HG03097 (cell line): ENCODE results near the gene ADRB2.

ENCODE experiments used
- ATAC-seq: cut with Tn5 transposase; IDR thresholded peaks from one replicate; pipeline ENCODE4 v1.9.1; 2021; ENCODE audit not compliant: unreplicated experiment, low FRiP score

Gene ADRB2

DNA sequence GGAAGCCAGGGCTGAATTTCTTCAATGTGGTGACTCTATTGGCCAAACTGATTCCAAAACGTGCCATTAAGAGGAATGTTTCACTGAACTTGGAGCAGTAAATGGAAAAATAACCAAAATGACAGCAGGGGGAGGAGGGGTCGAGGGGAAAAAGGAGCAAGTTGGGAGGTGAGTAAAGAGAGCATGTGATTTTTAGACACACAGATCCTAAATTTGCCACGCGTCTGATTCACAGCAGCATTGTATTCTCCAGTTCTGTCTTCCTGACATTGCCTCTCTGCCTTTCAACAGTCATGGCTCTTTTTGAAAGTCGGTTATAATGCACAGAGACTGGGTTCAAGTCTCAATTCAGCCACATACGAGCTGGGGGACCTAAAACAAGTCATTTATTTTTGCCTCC is 22.0 kb upstream of the ADRB2 start:
- no peak for ATAC-seq

- ATAC-seq, result peak; percentile 32
These were observed 20.8 kb upstream of the ADRB2 start for GRCh38 chr5:148805326-148806290.

DNA sequence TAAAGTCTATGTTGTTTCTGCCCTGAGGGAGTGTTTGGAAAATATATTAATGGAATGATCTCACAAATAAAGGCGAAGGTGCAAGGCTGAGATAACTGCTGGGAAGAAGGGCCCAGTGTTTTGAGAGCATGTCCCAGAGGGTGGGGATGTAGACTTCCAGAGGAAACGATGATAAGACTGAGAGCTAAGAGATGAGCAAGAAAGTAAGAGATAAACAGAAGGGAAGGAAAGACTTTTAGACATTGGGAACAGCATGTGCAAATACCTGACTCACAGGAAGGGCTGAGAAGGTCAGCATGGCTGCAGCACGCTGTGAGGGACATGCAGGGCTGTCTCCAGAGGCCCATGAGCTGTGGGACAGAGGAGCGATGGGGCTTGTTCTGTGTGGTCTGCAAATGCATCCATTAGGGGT is 19.9 kb upstream of the ADRB2 start:
- ATAC-seq, result no peak

DNA sequence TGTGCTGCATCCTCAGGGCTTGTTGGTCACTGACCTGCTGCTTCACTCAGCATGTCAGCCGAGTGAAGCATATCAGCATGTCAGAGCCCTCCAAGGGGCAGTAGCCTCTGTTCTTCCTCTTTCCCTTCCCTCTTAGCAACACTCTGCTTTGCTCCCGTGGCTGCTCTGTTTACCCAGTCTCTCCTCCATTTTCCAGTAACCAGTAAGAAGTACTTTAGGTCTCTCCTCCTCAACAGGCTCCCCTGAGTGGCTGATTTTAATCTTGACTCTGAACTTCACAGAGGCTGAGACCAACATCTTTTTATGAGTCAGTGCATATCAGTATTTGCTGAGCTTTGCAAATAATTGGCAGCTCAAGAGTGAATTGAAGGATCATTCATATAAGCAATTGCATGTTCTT is 18.6 kb upstream of the ADRB2 start:
- ATAC-seq, result no peak

DNA sequence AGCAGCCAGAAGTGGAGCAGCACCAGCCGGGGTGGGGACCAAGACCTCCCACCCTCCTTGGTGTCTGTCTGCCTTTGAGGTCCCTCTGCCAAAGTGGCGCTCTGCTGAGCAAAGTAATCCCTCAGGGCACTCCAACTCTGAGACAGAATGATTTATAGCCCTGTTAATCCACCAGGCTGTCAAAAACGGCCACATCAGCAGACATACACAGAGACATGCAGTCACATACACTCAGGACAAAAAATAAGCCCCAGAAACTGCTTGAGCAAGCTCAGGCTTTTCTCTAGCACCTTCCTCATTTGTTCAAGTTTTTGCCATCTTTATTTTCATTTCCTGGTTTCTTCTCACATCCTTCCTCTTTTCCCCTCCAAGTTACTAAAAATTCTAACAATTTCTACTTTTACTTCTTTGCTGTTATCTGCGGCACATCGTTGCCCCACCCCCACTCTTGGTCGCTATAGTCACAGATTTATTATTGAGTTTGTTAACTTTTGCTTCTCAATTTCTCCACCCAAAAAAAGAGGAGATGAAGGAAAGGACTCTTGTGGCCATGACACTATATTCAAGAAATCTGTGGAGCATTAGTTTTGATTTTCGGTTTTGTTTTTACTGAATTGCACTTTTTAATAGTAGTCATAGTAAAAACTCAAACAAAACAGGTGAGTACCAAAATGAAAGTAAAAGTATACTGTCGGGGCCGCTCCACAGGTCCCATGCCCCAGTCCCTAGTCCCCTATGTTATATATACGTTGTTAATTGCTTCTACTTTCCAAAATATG is 17.4 kb upstream of the ADRB2 start:
- peak; percentile 52 for ATAC-seq

DNA sequence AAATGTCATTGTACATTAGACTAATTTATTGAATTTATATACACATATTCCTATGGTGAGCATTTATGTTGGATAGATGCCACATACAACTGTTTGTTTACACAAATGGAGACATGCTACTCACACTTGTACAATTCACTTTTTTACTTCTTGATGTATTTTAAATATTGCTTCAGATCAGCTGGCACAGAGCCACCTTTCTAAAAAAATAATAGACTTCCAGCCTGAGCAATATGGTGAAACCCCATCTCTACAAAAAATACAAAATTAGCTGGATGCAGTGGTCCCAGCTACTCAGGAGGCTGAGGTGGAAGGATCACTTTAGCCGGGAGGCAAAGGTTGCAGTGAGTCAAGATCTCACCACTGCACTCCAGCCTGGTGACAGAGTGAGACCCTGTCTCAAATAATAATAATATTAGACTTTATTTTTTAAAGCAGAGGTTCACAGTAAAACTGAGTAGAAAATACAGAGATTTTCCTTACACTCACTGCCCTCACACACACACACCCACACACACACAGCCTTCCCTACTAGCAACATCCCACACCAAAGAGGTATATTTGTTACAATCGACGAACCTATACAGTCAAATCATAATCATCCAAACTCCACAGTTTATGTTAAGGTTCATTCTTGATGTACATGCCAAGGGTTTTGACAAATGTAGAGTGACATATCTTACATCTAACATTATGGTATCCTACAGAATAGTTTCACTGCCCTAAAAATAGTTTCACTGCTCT is 16.5 kb upstream of the ADRB2 start:
- ATAC-seq, result no peak

DNA sequence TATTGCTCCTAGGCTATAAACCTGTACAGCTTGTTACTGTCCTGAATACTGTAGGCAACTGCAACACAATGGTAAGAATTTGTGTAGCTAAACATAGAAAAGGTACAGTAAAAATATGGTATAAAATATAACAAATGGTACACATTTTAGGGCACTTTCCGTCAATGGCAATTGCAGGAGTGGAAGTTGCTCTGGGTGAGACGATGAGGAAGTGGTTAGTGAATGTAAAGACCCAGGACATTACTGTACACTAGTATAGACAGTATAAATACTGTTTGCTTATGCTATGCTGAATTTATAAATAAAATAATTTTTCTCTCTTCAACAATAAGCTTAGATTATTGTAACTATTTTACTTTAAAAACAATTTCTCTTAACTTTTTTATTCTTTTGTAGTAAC is 15.6 kb upstream of the ADRB2 start:
- ATAC-seq, result no peak

GRCh38 chr5:148811756-148812155 is 14.7 kb upstream of the ADRB2 start:
- ATAC-seq, result no peak

GRCh38 chr5:148815086-148815485 is 11.3 kb upstream of the ADRB2 start:
- no peak for ATAC-seq

DNA sequence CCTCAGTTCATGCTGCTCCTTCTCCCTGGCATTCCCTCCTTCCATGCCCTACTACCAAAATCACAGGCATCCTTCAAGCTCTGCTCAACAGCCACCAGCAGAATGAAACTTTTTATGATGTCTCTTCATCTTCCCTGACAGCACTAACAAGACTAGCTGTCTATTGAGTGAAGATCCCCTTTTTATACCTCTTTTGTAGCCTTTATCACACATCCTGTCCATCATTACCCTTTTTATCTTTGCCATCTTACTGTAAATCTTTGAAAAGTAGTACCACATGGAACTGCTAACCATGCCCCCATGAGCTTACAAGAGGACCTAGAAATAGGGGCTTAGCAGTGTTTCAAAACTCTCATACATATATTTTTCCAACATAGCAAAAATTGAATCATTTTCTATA is 10.8 kb upstream of the ADRB2 start:
- ATAC-seq, result no peak

- no peak for ATAC-seq
These were observed 10.1 kb upstream of the ADRB2 start for GRCh38 chr5:148816357-148816756.

DNA sequence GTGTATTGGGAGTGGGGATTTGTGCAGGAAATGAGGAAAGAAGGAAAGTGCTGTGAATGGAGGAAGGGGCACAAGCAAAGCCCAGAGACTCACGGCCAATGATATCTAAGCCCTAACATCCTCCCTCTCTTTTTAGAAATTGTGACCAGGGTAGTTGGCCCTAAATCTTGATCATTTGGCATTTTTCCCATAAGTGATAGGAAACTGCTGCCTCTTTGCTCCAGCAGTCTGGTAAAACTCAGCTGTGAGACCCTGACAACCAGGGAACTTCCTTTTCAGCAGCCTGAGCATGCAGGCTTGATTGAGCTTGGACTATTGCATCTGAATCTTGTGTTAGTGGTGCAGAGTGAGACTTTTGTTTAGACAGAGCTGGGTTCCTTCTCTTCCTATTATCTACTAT is 9.6 kb upstream of the ADRB2 start:
- ATAC-seq, result no peak

DNA sequence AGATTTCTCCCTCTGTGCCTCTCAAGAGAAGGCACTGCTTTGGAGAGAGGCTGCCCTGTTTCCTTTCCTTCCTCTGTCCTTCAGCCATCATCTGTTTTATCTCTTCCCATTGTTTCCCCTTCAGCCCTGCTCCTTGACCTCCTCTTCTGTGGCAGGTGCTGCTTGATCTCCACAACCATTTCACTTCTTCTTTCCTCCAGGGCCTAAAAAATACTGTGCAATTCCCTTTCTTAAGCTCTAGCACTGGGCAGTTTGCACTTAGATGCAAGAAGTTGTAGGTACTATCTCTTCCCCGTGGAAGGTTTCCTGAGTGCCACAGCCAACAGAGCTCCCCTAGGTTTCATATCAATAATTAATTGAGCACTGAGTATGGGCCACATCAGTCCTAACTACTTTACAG is 8.8 kb upstream of the ADRB2 start:
- ATAC-seq, result no peak

- ATAC-seq, result no peak
These were observed 5.7 kb upstream of the ADRB2 start for GRCh38 chr5:148820461-148821395.

DNA sequence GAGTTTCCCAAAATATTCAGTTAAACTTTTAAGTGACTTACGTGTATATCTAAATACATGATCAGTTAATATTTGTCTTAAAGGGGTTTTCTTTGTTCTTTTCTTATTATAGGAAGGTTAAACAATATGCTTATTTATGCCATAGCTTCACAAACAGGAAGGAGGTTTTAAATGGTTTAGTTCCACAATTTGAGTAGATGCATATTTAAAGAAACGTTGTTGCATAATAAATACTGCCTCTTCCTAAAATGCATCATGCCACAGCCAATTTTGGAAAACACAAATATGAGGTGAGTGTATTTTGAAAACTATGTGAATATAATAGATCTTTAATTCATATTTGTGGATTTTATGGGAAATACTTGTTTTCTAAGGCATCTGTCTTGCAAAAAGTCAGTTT is 2.5 kb upstream of the ADRB2 start:
- ATAC-seq, result no peak

- ATAC-seq, result no peak
These were observed 727 bp upstream of the ADRB2 start for GRCh38 chr5:148825716-148826052.

GRCh38 chr5:148826739-148827070 is 294 bp downstream of the ADRB2 start:
- no peak for ATAC-seq

- no peak for ATAC-seq
These were observed 1.3 kb downstream of the ADRB2 start for GRCh38 chr5:148827723-148828122.

DNA sequence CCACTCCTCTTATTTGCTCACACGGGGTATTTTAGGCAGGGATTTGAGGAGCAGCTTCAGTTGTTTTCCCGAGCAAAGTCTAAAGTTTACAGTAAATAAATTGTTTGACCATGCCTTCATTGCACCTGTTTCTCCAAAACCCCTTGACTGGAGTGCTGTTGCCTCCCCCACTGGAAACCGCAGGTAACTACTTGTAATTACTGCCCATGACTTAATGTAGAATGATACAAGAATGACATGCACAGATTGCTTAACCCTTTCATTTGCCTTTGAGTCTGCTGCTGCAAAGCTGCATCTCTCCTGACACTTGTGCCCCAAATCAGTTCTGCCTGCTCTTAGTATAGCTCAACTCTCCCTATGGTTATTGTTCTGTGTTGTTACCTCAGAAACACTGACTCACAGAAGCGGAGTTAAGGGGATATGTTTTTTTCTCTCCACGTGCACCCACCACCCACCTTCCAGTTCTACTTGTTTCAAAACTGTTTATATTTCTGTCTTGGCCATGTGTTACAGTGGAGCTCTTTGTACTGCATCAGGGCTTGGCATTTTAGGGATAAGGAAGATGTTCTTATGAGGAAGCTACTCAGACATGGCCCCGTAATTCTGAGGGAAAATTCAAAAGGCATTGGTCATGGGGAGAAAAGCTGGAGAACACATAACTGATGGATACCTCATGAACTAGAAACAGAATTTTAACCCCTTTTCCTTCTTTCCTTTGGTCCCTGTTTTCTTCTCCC is 2.3 kb downstream of the ADRB2 start:
- ATAC-seq, result no peak

DNA sequence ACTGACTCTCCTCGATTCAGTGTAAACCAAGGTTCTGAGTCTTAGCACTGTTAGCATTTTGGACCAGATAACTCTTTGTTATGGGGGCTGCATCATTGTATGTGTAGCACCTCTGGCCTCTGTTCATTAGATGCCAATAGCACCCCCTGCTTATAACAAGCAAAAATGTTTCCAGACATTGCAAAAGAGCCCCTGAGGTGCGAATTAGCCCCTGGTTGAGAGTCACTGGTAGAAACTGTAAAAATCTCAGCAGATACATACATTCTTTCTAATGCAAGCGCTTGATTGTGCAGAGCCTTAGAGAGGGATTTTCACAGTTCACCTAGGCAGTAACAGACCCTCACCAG is 2.8 kb downstream of the ADRB2 start:
- ATAC-seq, result no peak
